KMS-11 (cell line): ENCODE results near the gene DPEP1.

ENCODE experiments used
- H2AFZ ChIP-seq: fragments of 200-600 bp; sonication (generic); 2 replicates; pipeline ENCODE4 v1.6.1; 2016; ENCODE audit warnings: antibody characterized with exemption, mixed run types, low read depth
- H3K27ac ChIP-seq: fragments of 200-600 bp; sonication (generic); 2 replicates; pipeline ENCODE4 v1.6.1; 2016; ENCODE audit warnings: mild to moderate bottlenecking, mixed run types
- H3K27me3 ChIP-seq: fragments of 200-600 bp; sonication (generic); 2 replicates; pipeline ENCODE4 v1.6.1; 2017; ENCODE audit warnings: mild to moderate bottlenecking, low read depth, mixed run types, moderate library complexity; ENCODE audit not compliant: insufficient read depth
- H3K36me3 ChIP-seq: fragments of 200-600 bp; sonication (generic); 2 replicates; pipeline ENCODE4 v1.6.1; 2017; ENCODE audit warnings: mild to moderate bottlenecking, mixed run types; ENCODE audit not compliant: insufficient read depth
- H3K4me1 ChIP-seq: fragments of 200-600 bp; sonication (generic); 2 replicates; pipeline ENCODE4 v1.6.1; 2016; ENCODE audit warnings: mild to moderate bottlenecking, low read depth, mixed run types; ENCODE audit not compliant: poor library complexity, severe bottlenecking
- H3K4me2 ChIP-seq: fragments of 200-600 bp; sonication (generic); 2 replicates; pipeline ENCODE4 v1.7.0; 2016; ENCODE audit warnings: mild to moderate bottlenecking, mixed run types
- H3K4me3 ChIP-seq: fragments of 200-600 bp; sonication (generic); IDR thresholded peaks from 2 replicates; pipeline ENCODE4 v1.6.1; 2017; ENCODE audit warnings: low read depth, low read length, mixed read lengths; ENCODE audit not compliant: insufficient read depth
- H3K79me2 ChIP-seq: fragments of 200-600 bp; sonication (generic); 2 replicates; pipeline ENCODE4 v1.6.1; 2016; ENCODE audit warnings: low read depth, mixed run types; ENCODE audit not compliant: insufficient read depth
- H3K9ac ChIP-seq: fragments of 200-600 bp; sonication (generic); 2 replicates; pipeline ENCODE4 v1.6.1; 2016; ENCODE audit warnings: mild to moderate bottlenecking, mixed run types
- H4K20me1 ChIP-seq: fragments of 200-600 bp; sonication (generic); 2 replicates; pipeline ENCODE4 v1.6.1; 2016; ENCODE audit warnings: mild to moderate bottlenecking, mixed run types; ENCODE audit not compliant: insufficient read depth
- TF ChIP-seq, protein P1 (sequence below): fragments of 200-600 bp; sonication (generic); conservative IDR thresholded peaks from 2 replicates; pipeline ENCODE4 v1.6.1; 2017; ENCODE audit warnings: low read depth, mild to moderate bottlenecking, antibody characterized with exemption, low read length, moderate library complexity, mixed read lengths

DPEP1 gene

DNA sequence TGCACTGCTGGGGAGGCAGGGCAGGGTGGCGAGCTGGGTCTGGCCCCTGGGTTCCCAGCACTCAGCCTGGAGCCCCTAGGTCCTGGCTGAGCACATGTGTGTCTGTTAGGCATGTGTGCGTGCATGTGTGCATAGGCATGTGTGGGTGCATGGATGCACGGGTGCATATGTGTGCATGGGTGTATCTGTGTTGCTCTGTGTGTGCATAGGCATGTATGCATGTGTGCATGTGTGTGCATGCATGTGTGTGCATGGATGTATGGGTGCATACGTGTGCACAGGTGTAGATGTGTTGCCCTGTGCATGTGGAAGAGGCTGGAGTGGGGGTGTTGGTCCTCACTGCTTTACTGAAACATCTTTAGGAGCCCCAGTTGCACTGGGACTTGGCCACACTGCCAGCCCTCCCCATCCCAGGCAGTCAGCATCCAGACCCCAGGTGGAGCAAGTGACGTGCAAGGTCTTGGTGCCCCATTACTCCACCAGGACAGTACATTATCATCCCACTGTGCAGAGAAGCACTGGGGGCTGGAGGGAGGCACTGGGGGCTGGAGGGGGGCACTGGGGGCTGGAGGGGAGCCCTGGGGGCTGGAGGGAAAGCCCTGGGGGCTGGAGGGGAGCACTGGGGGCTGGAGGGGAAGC lies 10.4 kb upstream of the DPEP1 start:
- Histone ChIP-seq H3K4me2 (no peak overlapping the region), H3K4me3 (no peak overlapping the region)

DNA sequence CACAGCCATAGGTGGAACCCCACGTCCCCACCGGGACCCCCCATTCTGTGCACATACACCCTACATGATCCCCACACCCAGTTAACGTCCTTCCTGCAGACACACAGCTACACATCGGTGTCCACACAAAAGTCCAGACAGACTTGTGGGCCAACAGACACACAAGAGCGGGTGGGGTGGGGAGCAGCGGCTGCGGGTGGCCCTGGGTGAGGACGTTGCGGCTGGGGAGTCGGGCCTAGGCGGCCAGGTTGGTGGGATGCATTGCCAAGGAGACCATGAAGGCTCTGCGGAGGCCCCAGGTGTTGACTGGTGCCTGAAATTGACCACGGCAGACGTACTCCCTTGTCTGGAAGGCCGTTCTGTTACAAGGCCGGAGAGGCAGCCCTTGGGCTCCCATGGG lies 8.7 kb upstream of the DPEP1 start:
- no peak overlapping the region for H3K9ac ChIP-seq
- no peaks in the 10 kb centered on the region for H3K4me1 ChIP-seq
- no peak overlapping the region for H2AFZ ChIP-seq
- no peak overlapping the region for H3K4me3 ChIP-seq
- H4K20me1 ChIP-seq, result no peaks in the 10 kb centered on the region
- no peaks in the 10 kb centered on the region for H3K79me2 ChIP-seq
- no peaks in the 10 kb centered on the region for H3K36me3 ChIP-seq
- H3K27me3 ChIP-seq, result peaks cover 41% of the 10 kb centered on the region
- no peak overlapping the region for H3K27ac ChIP-seq
- no peak overlapping the region for H3K4me2 ChIP-seq
- TF ChIP-seq, protein P1, sequence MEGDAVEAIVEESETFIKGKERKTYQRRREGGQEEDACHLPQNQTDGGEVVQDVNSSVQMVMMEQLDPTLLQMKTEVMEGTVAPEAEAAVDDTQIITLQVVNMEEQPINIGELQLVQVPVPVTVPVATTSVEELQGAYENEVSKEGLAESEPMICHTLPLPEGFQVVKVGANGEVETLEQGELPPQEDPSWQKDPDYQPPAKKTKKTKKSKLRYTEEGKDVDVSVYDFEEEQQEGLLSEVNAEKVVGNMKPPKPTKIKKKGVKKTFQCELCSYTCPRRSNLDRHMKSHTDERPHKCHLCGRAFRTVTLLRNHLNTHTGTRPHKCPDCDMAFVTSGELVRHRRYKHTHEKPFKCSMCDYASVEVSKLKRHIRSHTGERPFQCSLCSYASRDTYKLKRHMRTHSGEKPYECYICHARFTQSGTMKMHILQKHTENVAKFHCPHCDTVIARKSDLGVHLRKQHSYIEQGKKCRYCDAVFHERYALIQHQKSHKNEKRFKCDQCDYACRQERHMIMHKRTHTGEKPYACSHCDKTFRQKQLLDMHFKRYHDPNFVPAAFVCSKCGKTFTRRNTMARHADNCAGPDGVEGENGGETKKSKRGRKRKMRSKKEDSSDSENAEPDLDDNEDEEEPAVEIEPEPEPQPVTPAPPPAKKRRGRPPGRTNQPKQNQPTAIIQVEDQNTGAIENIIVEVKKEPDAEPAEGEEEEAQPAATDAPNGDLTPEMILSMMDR, result no peak

More for the DNA sequence above, 10.4 kb upstream of the DPEP1 start:
- peaks cover 7% of the 10 kb centered on the region for H3K4me1 ChIP-seq
- H3K79me2 ChIP-seq, result no peaks in the 10 kb centered on the region
- H3K27me3 ChIP-seq, result peaks cover 25% of the 10 kb centered on the region
- no peak overlapping the region for H2AFZ ChIP-seq
- TF ChIP-seq, protein P1, result no peak
- H4K20me1 ChIP-seq, result no peaks in the 10 kb centered on the region
- H3K9ac ChIP-seq, result no peak overlapping the region
- no peak overlapping the region for H3K27ac ChIP-seq
- no peaks in the 10 kb centered on the region for H3K36me3 ChIP-seq

DNA sequence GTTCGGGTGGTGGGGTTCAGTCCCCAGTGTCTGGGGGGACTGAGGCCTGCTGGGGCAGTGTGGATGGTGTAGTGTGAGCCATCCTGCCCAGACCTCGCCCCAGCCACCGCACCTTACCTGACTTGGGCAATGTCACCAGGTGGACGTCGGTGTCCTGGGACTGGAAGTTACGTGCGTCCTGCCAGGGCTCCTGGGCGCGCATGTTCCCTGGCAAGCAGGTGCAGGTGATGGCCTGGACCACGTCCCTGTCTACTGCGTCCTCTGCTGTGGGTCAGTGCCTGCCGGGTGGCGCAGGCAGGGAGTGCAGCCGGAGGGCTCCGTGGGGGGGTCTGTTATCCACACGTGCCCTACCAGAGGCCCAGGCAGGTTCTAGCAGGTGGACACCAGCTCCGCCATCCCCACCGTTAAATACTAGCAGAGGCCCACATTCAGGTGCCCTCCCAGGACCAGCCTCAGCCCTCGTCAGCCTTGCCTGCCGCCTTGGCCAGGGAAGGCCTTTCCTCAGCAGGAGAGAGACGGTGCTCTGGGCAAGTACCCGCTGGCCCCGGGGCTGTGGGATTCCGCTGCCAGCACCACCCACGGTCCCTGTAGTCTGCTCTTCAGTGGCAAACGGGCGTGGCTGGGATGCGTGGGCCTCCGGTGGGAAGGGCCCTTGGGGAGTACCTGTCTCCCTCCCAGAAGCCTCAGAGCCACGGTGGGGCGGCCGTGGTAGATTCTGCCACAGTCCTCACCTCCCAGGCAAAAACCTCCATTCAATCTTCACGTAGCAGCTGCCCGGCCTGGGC lies 8.1 kb upstream of the DPEP1 start:
- Histone ChIP-seq H3K9ac (no peak overlapping the region), H4K20me1 (no peaks in the 10 kb centered on the region), H3K4me3 (no peak overlapping the region), H3K79me2 (no peaks in the 10 kb centered on the region), H3K4me1 (no peaks in the 10 kb centered on the region), H3K36me3 (no peaks in the 10 kb centered on the region), H3K27me3 (peaks cover 46% of the 10 kb centered on the region), H3K4me2 (no peak overlapping the region), H2AFZ (no peak overlapping the region), H3K27ac (no peak overlapping the region)
- TF ChIP-seq, protein P1, result no peak

DNA sequence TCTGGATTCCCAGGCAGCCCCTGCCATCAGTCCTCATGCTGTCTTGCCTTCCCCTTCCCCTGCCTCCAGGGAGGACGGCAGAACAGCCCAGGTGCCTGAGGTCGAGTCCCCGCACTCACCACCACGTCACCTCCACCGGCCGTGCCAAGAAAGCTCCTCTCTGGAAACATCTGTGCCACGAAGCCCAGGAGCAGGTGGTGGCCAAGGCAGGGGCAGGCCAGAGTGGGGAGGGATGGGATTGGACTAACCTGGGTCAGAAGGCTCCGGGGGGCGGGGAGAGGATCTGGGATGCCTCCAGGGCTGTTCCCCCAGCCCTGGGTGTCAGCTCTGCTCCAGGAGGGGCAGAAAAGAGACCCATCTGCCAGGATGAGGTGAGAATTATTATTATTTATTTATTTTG lies 7.4 kb upstream of the DPEP1 start:
- Histone ChIP-seq H2AFZ (no peak overlapping the region), H3K4me3 (no peak overlapping the region), H3K27ac (no peak overlapping the region), H3K9ac (no peak overlapping the region), H3K4me2 (no peak overlapping the region), H3K36me3 (no peaks in the 10 kb centered on the region), H3K4me1 (no peaks in the 10 kb centered on the region), H4K20me1 (no peaks in the 10 kb centered on the region), H3K27me3 (peaks cover 50% of the 10 kb centered on the region), H3K79me2 (no peaks in the 10 kb centered on the region)
- TF ChIP-seq, protein P1, result no peak
